ENCODE results near the gene GXYLT2. TPM values are rescaled to one million over a fixed set of nuclear protein-coding genes. Genes with fewer than 3 reads are reported as not detected.

GXYLT2 gene
- total RNA-seq, 2 donors from 2014 or later, result not detected

DNA sequence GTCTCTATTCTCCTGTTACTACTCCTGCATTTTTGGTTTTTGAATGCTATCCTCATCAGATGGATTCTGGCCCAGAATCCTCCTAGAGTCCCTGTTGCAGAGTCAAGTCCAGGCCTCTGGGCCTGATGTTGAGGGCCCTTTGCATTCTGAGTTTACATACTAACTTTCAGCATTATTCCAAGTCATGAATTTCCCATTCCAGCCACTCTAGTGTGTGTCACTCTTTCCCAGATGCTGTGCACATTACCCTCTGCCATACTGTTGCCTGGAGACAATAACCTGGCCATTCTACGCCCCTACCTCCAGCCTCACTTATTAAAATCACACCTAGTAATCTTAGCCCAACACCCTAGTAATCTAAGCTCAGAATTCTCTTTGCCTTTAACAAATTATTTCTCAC is 53.4 kb downstream of the GXYLT2 start:
- no peak overlapping the region for H3K4me3 Mint-ChIP-seq
- H3K4me1 Mint-ChIP-seq, result peaks cover 7% of the 10 kb centered on the region
- H3K27ac Mint-ChIP-seq, result no peak overlapping the region
- peaks cover 3% of the 10 kb centered on the region for H3K27me3 Mint-ChIP-seq
- H3K36me3 Mint-ChIP-seq (ENCODE audit: low read depth), result no peaks in the 10 kb centered on the region
- ATAC-seq (replicated peaks), result no peak
- H3K9me3 Mint-ChIP-seq, result no peaks in the 10 kb centered on the region

DNA sequence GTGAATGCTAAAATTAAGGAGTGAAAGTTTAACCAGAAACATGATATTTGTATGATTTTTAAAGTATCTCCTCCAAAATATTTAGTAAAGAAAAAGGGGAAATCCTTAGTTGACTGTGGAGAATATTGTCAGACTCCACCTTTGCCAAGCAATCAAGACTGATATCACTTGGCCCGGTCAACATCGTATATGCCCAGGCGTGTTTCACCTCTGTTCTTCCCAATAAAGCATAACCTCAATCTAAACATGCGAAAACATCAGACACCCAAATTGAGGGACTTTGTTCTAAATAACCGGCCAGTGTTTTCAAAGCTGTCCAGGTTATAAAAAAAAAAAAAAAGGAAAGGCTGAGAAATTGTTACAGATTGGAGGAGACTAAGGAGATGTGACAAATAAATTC is 54.6 kb downstream of the GXYLT2 start:
- Mint-ChIP-seq H3K4me3 (no peak overlapping the region), H3K27ac (no peak overlapping the region), H3K9me3 (no peaks in the 10 kb centered on the region), H3K4me1 (peaks cover 7% of the 10 kb centered on the region), H3K36me3 (ENCODE audit: low read depth) (no peaks in the 10 kb centered on the region), H3K27me3 (peaks cover 3% of the 10 kb centered on the region)
- no peak for ATAC-seq (replicated peaks)

- Mint-ChIP-seq H3K9me3 (no peaks in the 10 kb centered on the region), H3K4me3 (no peak overlapping the region), H3K4me1 (peaks cover 7% of the 10 kb centered on the region), H3K36me3 (ENCODE audit: low read depth) (no peaks in the 10 kb centered on the region), H3K27me3 (no peaks in the 10 kb centered on the region), H3K27ac (no peak overlapping the region)
- no peak for ATAC-seq (replicated peaks)
These were observed 56.9 kb downstream of the GXYLT2 start for GRCh38 chr3:72944696-72945095.

DNA sequence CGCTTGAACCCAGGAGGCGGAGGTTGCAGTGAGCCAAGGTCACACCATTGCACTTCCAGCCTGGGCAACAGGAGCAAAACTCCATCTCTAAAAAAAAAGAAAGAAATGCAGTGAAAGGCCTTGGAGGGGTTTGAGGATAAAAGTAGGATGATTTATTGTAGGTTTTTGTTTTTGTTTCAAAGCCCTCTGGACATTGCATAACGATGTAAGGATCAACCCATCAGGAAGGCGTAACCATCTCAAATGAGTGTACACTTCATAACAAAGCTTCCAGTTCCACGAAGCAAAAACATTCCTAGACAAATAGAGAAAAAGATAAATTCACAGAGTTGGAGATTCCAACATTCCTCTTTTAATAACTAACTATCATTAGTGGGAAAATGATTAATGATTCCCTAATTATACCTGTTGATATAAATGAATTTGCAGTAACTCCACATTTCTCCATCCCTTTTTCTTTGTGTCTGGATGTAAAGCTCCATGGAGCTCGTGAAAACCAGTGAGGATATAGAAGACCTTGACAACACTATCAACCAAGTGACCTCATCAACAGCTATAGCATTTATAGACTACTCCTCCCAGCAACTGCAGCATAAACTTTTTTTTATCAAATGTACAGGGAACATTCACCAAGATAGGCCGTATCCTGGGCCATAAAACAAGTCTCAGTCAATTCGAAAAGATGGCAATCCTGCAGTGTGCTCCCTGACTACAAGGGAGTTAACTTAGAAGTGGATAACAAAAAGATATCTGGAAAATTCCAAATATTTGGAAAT is 60.1 kb downstream of the GXYLT2 start:
- no peak for ATAC-seq (replicated peaks)
- Mint-ChIP-seq H3K9me3 (no peaks in the 10 kb centered on the region), H3K27ac (no peak overlapping the region), H3K27me3 (no peaks in the 10 kb centered on the region), H3K4me3 (no peak overlapping the region), H3K36me3 (ENCODE audit: low read depth) (no peaks in the 10 kb centered on the region), H3K4me1 (peaks cover 7% of the 10 kb centered on the region)

GRCh38 chr3:72949016-72949415 is 61.2 kb downstream of the GXYLT2 start:
- Mint-ChIP-seq H3K4me3 (no peak overlapping the region), H3K4me1 (peaks cover 7% of the 10 kb centered on the region), H3K36me3 (ENCODE audit: low read depth) (no peaks in the 10 kb centered on the region), H3K9me3 (no peaks in the 10 kb centered on the region), H3K27me3 (no peaks in the 10 kb centered on the region), H3K27ac (no peak overlapping the region)
- no peak for ATAC-seq (replicated peaks)

GRCh38 chr3:72950372-72950771 is 62.5 kb downstream of the GXYLT2 start:
- no peaks in the 10 kb centered on the region for H3K27me3 Mint-ChIP-seq
- no peak for ATAC-seq (replicated peaks)
- no peak overlapping the region for H3K4me3 Mint-ChIP-seq
- peaks cover 4% of the 10 kb centered on the region for H3K4me1 Mint-ChIP-seq
- H3K9me3 Mint-ChIP-seq, result no peaks in the 10 kb centered on the region
- no peak overlapping the region for H3K27ac Mint-ChIP-seq
- H3K36me3 Mint-ChIP-seq (ENCODE audit: low read depth), result no peaks in the 10 kb centered on the region

GRCh38 chr3:72950801-72951200 is 63.0 kb downstream of the GXYLT2 start:
- no peaks in the 10 kb centered on the region for H3K36me3 Mint-ChIP-seq (ENCODE audit: low read depth)
- no peaks in the 10 kb centered on the region for H3K9me3 Mint-ChIP-seq
- no peak overlapping the region for H3K27ac Mint-ChIP-seq
- H3K4me1 Mint-ChIP-seq, result no peaks in the 10 kb centered on the region
- ATAC-seq (replicated peaks), result no peak
- no peaks in the 10 kb centered on the region for H3K27me3 Mint-ChIP-seq
- no peak overlapping the region for H3K4me3 Mint-ChIP-seq

GRCh38 chr3:72951259-72951722 is 63.4 kb downstream of the GXYLT2 start:
- Mint-ChIP-seq H3K4me3 (no peak overlapping the region), H3K36me3 (ENCODE audit: low read depth) (no peaks in the 10 kb centered on the region), H3K27ac (no peak overlapping the region), H3K4me1 (no peaks in the 10 kb centered on the region), H3K9me3 (no peaks in the 10 kb centered on the region), H3K27me3 (no peaks in the 10 kb centered on the region)
- peak; percentile 82 for ATAC-seq (replicated peaks)

- H3K36me3 Mint-ChIP-seq (ENCODE audit: low read depth), result no peaks in the 10 kb centered on the region
- no peak for ATAC-seq (replicated peaks)
- H3K4me1 Mint-ChIP-seq, result no peaks in the 10 kb centered on the region
- no peaks in the 10 kb centered on the region for H3K27me3 Mint-ChIP-seq
- no peaks in the 10 kb centered on the region for H3K9me3 Mint-ChIP-seq
- H3K27ac Mint-ChIP-seq, result no peak overlapping the region
- H3K4me3 Mint-ChIP-seq, result no peak overlapping the region
These were observed 65.6 kb downstream of the GXYLT2 start for GRCh38 chr3:72953325-72953956.

DNA sequence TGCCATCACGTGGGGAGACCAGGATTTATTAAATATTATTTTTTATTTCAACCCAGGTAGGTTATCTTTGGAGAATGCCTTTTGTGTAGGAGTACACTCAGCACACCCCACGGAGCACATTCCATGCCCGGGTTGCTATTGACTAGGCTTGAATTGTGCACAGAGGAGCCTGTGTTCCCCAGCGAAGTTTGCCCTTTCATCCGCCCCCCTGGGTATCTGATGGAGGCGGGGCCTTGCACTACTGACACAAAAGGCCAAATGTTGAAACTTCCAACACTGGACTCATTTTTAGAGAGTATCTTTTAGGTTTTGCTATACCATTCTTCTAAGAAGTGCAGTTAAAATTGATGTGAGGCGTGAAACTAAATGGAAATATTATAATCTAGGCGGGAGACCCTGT is 69.5 kb downstream of the GXYLT2 start:
- no peak for ATAC-seq (replicated peaks)
- Mint-ChIP-seq H3K4me1 (peaks cover 13% of the 10 kb centered on the region), H3K27ac (no peak overlapping the region), H3K4me3 (no peak overlapping the region), H3K9me3 (no peaks in the 10 kb centered on the region), H3K36me3 (ENCODE audit: low read depth) (no peaks in the 10 kb centered on the region), H3K27me3 (no peaks in the 10 kb centered on the region)

DNA sequence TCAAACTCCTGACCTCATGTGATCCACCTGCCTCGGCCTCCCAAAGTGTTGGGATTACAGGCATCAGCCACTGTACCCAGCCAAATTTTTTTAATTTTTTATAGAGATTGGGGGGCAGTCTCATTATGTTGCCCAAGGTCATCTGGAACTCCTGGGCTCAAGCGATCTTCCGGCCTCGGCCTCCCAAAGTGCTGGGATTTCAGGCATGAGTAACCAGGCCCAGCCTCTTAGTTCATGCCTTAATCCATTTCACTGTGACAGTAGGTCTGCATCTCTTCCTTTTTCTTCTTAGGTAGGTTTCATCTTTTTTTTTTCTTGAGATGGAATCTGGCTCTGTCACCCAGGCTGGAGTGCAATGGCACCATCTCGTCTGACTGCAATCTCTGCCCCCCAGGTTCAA is 71.5 kb downstream of the GXYLT2 start:
- no peak for ATAC-seq (replicated peaks)
- no peak overlapping the region for H3K27ac Mint-ChIP-seq
- H3K27me3 Mint-ChIP-seq, result no peaks in the 10 kb centered on the region
- H3K4me1 Mint-ChIP-seq, result peaks cover 15% of the 10 kb centered on the region
- no peaks in the 10 kb centered on the region for H3K9me3 Mint-ChIP-seq
- H3K4me3 Mint-ChIP-seq, result no peak overlapping the region
- H3K36me3 Mint-ChIP-seq (ENCODE audit: low read depth), result no peaks in the 10 kb centered on the region

DNA sequence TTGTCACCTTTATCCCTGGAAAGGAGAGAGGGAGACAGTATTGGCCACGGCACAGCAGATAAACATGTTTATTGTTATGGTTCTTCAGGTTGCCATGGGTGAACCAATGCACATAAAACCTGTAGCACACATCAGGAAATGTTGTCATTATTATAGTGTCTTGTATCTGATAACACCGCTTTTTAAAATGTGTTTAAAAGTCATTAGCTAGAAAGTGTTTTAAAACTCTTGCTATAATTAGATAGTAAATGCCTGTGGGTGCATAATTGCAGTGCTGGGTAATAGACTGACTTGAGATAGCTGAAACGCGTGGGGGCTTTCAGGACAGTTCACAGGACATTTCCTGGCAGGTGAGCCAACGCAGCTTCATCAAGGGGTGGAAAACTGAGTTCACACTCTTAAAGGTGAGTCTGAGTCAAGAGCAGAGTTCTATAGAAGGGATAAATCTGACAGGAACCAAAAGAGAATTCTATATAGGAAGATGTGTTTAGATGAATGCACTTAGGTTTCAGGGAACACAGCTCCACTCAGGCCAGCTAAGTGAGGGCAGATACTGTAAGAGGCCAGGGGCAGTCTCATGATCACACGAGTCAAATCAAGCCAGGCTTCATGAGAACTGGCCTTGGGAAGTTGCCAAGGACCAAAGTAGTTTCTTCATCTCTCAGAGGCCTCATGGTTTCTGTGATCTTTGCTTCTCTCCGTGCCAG is 73.1 kb downstream of the GXYLT2 start:
- H3K27ac Mint-ChIP-seq, result peak overlapping the region; percentile 51

DNA sequence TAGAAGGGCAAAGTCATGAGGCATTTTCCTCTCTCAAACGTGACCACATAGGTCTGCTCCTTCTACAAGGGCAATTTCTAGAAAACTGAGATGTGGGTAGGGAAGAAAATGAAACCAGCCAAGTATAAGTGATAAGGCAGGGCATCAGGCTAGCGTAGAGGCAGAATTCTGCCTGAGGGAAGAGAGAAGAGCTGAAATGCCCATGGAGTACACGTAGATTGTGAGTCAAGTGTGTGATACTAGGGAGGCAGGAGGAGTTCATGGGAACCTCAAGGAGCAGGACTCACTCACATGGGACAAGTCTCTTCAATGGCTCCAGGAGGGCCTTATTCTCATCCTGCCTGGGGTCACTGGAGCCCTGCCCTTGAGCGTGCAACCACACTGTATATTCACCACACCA is 73.9 kb downstream of the GXYLT2 start:
- H3K36me3 Mint-ChIP-seq (ENCODE audit: low read depth), result no peaks in the 10 kb centered on the region
- no peaks in the 10 kb centered on the region for H3K27me3 Mint-ChIP-seq
- peaks cover 25% of the 10 kb centered on the region for H3K4me1 Mint-ChIP-seq
- no peak for ATAC-seq (replicated peaks)
- H3K9me3 Mint-ChIP-seq, result no peaks in the 10 kb centered on the region
- H3K27ac Mint-ChIP-seq, result peak overlapping the region; percentile 51
- peak overlapping the region; percentile 43 for H3K4me3 Mint-ChIP-seq

More for the DNA sequence above, 73.1 kb downstream of the GXYLT2 start:
- peaks cover 24% of the 10 kb centered on the region for H3K4me1 Mint-ChIP-seq
- H3K4me3 Mint-ChIP-seq, result peak overlapping the region; percentile 43
- no peaks in the 10 kb centered on the region for H3K27me3 Mint-ChIP-seq
- no peaks in the 10 kb centered on the region for H3K9me3 Mint-ChIP-seq
- H3K36me3 Mint-ChIP-seq (ENCODE audit: low read depth), result no peaks in the 10 kb centered on the region
- peak; percentile 56 for ATAC-seq (replicated peaks)

GRCh38 chr3:72962317-72962716 is 74.5 kb downstream of the GXYLT2 start:
- H3K27ac Mint-ChIP-seq, result peak overlapping the region; percentile 51

DNA sequence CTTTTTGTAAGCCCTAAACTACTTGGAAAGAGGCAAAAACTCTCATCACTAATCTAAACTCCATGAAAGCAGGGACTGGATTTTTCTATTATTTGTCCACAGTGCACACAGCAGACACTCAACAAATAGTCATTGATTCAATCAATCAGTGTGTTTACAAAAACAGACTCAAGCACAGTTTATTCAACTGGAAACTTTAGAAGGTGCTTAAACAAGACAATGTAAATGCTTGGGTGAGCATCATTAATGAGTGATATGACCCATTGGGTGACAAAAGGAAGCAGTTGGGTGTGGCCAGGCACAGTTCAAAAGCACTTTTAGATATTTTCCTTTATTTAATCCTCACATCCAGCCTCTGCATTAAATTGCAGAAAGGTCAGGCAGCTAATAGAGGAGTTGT is 76.8 kb downstream of the GXYLT2 start:
- no peak overlapping the region for H3K27ac Mint-ChIP-seq

More at GRCh38 chr3:72962317-72962716, 74.5 kb downstream of the GXYLT2 start:
- Mint-ChIP-seq H3K36me3 (ENCODE audit: low read depth) (no peaks in the 10 kb centered on the region), H3K4me1 (peaks cover 25% of the 10 kb centered on the region), H3K9me3 (no peaks in the 10 kb centered on the region), H3K4me3 (no peak overlapping the region), H3K27me3 (no peaks in the 10 kb centered on the region)
- no peak for ATAC-seq (replicated peaks)

More for the DNA sequence above, 76.8 kb downstream of the GXYLT2 start:
- Mint-ChIP-seq H3K27me3 (no peaks in the 10 kb centered on the region), H3K9me3 (no peaks in the 10 kb centered on the region), H3K4me3 (no peak overlapping the region), H3K36me3 (ENCODE audit: low read depth) (no peaks in the 10 kb centered on the region), H3K4me1 (peaks cover 25% of the 10 kb centered on the region)
- ATAC-seq (replicated peaks), result no peak
